ENCODE results near the gene EPG5. TPM values are rescaled to one million over a fixed set of nuclear protein-coding genes. Genes with fewer than 3 reads are reported as not detected.

Gene EPG5
- total RNA-seq, 4 donors from 2014 or later: 39.1 to 105 (median 59.0) TPM

GRCh38 chr18:46009125-46009840 is 42.2 kb upstream of the EPG5 start:
- H3K4me3 ChIP-seq (replicated peaks in 1 of 3): no peak overlapping the region
- no peak for DNase-seq
- H3K9me3 ChIP-seq: no peaks in the 10 kb centered on the region
- no peaks in the 10 kb centered on the region for H3K27me3 ChIP-seq
- H3K36me3 ChIP-seq: no peaks in the 10 kb centered on the region
- intact Hi-C loops (cut with DNase I): no loop called here
- no peaks in the 10 kb centered on the region for H3K4me1 ChIP-seq
- WGBS, 2 donors: 84 to 92% methylated on average over 5 of the region's 5 CpGs
- no peak overlapping the region for H3K27ac ChIP-seq
- TF ChIP-seq CTCF (IDR thresholded peaks at IDR 0.05) (no peak), POLR2A (IDR thresholded peaks at IDR 0.05) (no peak)

GRCh38 chr18:46008531-46008930 is 41.4 kb upstream of the EPG5 start:
- no peaks in the 10 kb centered on the region for H3K9me3 ChIP-seq
- no peak for DNase-seq
- TF ChIP-seq CTCF (IDR thresholded peaks at IDR 0.05) (no peak), POLR2A (IDR thresholded peaks at IDR 0.05) (no peak)
- H3K27ac ChIP-seq: no peak overlapping the region
- H3K27me3 ChIP-seq: no peaks in the 10 kb centered on the region
- no peak overlapping the region for H3K4me3 ChIP-seq (replicated peaks in 1 of 3)
- no peaks in the 10 kb centered on the region for H3K36me3 ChIP-seq
- 99% methylated on average over 8 of the region's 8 CpGs for WGBS, 2 donors
- no peaks in the 10 kb centered on the region for H3K4me1 ChIP-seq
- intact Hi-C loops (cut with DNase I): no loop called here

- H3K9me3 ChIP-seq: no peaks in the 10 kb centered on the region
- H3K27me3 ChIP-seq: no peaks in the 10 kb centered on the region
- intact Hi-C loops (cut with DNase I): no loop called here
- H3K36me3 ChIP-seq: no peaks in the 10 kb centered on the region
- H3K4me3 ChIP-seq (replicated peaks in 1 of 3): no peak overlapping the region
- no peak for DNase-seq
- no peak overlapping the region for H3K27ac ChIP-seq
- TF ChIP-seq POLR2A (IDR thresholded peaks at IDR 0.05) (no peak), CTCF (IDR thresholded peaks at IDR 0.05) (no peak)
- H3K4me1 ChIP-seq: no peaks in the 10 kb centered on the region
- WGBS, 2 donors: 89 to 91% methylated on average over 5 of the region's 5 CpGs
Measured at GRCh38 chr18:46007165-46007564, 40.0 kb upstream of the EPG5 start.

GRCh38 chr18:46002934-46003333 is 35.8 kb upstream of the EPG5 start:
- DNase-seq: no peak
- Histone ChIP-seq H3K9me3 (no peaks in the 10 kb centered on the region), H3K36me3 (no peaks in the 10 kb centered on the region), H3K4me1 (no peaks in the 10 kb centered on the region), H3K27me3 (no peaks in the 10 kb centered on the region), H3K27ac (no peak overlapping the region), H3K4me3 (replicated peaks in 1 of 3) (no peak overlapping the region)
- WGBS, 2 donors: 100% methylated on average over 1 of the region's 1 CpG
- TF ChIP-seq POLR2A (IDR thresholded peaks at IDR 0.05) (no peak), CTCF (IDR thresholded peaks at IDR 0.05) (no peak)
- intact Hi-C loops (cut with DNase I): no loop called here

GRCh38 chr18:46001892-46002291 is 34.8 kb upstream of the EPG5 start:
- WGBS, 2 donors: 88 to 100% methylated on average over 2 of the region's 2 CpGs
- TF ChIP-seq CTCF (IDR thresholded peaks at IDR 0.05) (no peak), POLR2A (IDR thresholded peaks at IDR 0.05) (no peak)
- Histone ChIP-seq H3K4me3 (replicated peaks in 1 of 3) (no peak overlapping the region), H3K36me3 (no peaks in the 10 kb centered on the region), H3K27ac (no peak overlapping the region), H3K4me1 (no peaks in the 10 kb centered on the region), H3K27me3 (no peaks in the 10 kb centered on the region), H3K9me3 (no peaks in the 10 kb centered on the region)
- DNase-seq: no peak
- intact Hi-C loops (cut with DNase I): no loop called here
